GM12873 (cell line): ENCODE results near the gene CDH16.

ENCODE experiments used
- TF ChIP-seq, protein P1 (sequence below): IDR thresholded peaks from 2 replicates; pipeline ENCODE4 v1.5.1; 2012; ENCODE audit warnings: low read depth, mild to moderate bottlenecking, moderate library complexity, low read length, control low read depth; ENCODE audit not compliant: insufficient read depth; ENCODE audit errors: missing control alignments

Gene CDH16

DNA sequence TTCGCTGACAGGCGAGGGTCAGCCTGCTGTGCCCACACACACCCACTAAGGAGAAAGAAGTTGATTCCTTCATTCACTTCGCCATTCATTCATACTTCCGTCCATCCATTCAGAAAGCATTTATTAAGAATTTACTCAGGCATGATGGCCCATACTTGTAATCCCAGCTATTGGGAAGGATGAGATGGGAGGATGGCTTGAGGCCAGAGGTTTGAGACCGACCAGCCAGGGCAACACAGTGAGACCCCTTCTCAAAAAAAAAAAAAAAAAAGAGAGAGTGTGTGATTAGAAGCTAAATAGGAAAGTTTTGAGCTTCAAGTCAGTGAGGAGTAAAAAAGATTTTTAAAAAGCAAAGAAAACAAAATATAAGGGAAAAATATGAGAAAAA is 25.4 kb upstream of the CDH16 start:
- TF ChIP-seq, protein P1, sequence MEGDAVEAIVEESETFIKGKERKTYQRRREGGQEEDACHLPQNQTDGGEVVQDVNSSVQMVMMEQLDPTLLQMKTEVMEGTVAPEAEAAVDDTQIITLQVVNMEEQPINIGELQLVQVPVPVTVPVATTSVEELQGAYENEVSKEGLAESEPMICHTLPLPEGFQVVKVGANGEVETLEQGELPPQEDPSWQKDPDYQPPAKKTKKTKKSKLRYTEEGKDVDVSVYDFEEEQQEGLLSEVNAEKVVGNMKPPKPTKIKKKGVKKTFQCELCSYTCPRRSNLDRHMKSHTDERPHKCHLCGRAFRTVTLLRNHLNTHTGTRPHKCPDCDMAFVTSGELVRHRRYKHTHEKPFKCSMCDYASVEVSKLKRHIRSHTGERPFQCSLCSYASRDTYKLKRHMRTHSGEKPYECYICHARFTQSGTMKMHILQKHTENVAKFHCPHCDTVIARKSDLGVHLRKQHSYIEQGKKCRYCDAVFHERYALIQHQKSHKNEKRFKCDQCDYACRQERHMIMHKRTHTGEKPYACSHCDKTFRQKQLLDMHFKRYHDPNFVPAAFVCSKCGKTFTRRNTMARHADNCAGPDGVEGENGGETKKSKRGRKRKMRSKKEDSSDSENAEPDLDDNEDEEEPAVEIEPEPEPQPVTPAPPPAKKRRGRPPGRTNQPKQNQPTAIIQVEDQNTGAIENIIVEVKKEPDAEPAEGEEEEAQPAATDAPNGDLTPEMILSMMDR = no peak

DNA sequence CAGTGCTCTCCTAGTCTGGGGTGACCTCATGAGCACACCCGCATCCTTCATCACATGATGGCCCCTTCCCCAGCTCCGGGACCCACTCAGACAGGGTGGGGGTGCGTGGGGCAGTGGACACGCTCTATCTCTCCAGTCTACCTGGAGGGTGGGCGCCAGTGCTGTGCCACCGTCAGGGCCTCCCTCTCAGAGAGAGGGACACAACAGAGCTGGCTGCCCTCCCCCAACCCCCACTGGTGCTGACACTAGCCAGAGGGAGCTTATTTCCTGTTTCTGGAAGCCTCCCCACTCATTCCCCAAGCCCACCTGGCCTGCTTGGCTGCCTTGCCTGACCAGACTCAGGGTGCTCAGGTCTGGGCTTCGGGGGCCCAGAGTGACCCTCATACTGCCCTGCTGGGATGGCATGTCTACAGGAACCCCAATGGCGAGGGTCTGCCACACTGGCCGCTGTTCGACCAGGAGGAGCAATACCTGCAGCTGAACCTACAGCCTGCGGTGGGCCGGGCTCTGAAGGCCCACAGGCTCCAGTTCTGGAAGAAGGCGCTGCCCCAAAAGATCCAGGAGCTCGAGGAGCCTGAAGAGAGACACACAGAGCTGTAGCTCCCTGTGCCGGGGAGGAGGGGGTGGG is 24.9 kb upstream of the CDH16 start:
- TF ChIP-seq, protein P1 = no peak

DNA sequence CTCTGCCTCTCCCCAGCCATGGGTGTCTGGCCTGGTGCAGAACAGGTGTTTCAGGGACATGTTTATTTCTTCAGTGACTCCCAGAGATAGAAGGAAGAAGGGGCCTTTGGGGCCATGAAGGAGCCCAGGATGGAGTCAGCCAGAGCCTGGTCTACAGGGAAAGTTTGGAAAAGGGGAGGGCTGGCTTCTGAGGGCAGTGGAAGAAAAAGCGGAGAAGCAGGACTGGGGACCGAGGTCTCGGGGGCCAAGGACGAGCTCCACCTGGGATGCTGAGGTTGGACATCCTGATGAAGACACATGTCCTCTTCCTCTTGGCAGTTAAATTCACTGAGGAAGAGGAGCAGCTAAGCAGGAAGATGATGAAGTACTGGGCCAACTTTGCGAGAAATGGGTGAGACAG is 24.3 kb upstream of the CDH16 start:
- TF ChIP-seq, protein P1 = no peak

DNA sequence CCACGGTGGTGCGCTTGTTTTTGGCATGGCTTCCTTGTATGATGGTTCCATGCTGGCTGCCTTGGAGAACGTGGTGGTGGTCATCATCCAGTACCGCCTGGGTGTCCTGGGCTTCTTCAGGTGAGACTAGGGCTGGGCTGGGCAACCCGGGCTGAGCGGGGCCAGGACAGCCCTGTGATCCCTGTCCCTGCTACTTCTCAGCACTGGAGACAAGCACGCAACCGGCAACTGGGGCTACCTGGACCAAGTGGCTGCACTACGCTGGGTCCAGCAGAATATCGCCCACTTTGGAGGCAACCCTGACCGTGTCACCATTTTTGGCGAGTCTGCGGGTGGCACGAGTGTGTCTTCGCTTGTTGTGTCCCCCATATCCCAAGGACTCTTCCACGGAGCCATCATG is 21.6 kb upstream of the CDH16 start:
- TF ChIP-seq, protein P1 = no peak

DNA sequence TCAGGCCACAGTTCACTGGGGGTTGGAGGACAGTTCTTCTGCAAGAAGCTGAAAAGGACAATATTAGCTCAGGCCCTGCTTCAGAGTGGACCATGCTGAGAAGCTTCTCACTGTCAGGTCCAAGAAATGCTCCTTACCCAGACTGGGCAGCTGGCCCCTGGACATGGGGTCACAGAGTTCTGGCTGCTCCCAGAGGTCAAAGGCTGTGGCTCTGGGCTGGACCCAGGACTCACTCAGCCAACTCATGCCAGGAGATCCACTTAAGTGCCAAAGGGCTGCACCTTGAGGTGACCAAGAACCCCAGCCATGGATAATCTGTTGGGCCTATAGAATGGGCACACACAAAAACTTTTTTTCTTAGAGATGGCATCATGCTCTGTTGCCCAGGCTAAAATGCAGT is 20.7 kb upstream of the CDH16 start:
- TF ChIP-seq, protein P1 = no peak

DNA sequence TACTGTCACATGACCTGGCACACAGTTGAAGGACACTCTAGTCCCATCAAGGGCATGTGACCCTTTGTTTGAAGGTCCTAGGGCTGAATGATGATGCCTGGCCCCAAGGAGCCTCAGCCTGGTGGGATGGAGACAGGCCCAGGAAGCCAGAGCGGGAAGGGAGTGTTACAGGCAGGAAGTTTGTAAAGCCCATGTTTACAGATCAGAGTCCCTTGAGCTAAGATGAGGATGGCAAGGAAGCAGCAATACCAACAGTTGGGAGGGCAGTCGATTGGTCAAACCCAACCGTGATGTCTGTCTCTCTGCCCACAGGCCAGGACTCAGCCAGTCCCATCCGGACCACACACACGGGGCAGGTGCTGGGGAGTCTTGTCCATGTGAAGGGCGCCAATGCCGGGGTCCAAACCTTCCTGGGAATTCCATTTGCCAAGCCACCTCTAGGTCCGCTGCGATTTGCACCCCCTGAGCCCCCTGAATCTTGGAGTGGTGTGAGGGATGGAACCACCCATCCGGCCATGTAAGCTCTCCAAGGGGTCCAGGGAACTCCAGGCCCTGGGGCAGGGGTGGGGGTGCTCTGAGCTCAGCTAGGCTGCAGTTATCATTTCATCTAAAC is 19.1 kb upstream of the CDH16 start:
- TF ChIP-seq, protein P1 = no peak

DNA sequence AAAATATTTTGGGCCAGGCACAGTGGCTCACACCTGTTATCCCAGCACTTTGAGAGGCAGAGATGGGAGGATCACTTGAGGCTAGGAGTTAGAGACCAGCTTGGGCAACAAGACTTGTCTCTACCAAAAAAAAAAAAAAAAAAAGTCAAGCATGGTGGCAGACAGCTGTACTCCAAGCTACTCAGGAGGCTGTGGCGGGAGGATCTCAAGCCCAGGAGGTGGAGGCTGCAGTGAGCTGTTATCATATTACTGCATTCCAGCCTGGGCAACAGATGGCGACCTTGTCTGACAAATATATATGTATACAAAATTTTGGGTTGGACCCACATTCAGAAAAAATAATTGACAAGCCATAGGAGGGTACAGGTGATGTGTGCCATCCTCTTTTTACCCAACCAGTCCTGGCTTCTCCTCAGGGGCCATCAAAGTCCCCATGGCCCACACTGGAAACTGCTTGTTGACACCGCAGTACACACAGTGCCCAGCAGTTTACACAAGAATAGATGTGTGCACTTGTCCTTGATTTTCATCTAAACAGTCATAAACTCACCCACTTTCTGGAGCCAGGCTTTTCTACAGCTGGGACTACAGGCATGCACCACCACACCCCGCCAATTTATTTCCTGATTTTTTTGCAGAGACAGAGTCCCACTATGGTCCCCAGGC is 18.3 kb upstream of the CDH16 start:
- TF ChIP-seq, protein P1 = no peak
